ENCODE results near the gene DUSP6.

Gene DUSP6

DNA sequence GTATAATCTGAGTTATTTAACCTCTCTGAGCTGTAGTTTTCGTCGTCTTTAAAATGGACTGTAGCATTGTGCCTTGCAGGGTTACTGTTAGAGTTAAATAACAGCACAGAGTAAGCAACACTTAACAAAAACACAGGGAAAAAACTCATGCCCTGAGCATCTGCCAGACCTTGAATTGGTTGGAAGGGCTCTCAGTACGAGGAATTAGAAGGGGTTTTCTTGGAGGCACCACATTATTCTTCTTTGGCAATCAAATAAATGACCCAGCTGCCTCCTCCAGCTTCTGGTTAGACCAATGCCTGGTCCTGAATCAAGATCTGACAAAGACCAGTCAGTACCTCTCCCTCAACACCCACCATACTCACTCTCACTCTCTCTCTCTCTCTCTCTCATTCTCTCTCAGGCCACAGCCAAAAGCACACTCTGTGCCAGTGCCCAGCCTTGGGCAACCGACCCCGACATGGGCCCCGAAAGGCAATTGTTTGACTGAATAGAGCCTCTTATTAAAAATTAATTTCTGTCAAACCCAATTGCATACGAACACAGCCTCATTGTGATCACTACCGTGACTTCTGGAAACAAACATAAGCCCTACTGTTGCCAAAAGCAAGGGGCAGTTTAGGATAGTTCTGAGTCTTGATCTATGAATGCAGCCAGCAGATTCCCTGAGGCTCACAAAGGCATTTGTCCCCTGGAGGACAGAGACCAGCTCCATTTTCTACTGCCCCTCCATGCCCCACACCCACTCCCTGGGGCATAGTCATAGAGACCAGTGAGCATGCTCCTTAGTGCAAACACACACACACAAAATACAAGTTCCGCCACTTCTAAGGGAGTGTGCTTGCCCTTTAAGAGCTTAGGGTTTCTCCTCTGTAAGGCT, 23.9 kb downstream of the DUSP6 start:
- Histone ChIP-seq H3K4me3 (ENCODE audit: low read depth, low read length) (no peak overlapping the region), H3K27me3 (ENCODE audit: control insufficient read depth, insufficient read depth, low read length) (no peaks in the 10 kb centered on the region), H3K27ac (no peak overlapping the region), H3K79me2 (no peaks in the 10 kb centered on the region), H3K9ac (no peak overlapping the region), H3K36me3 (ENCODE audit: control insufficient read depth, insufficient read depth, low read length) (no peaks in the 10 kb centered on the region), H3K4me2 (ENCODE audit: low read length) (no peak overlapping the region), H3K4me1 (peaks cover 13% of the 10 kb centered on the region), H2AFZ (peak overlapping the region; percentile 59), H3K9me3 (ENCODE audit: control insufficient read depth, low read length) (no peaks in the 10 kb centered on the region)
- TF ChIP-seq, protein P1, sequence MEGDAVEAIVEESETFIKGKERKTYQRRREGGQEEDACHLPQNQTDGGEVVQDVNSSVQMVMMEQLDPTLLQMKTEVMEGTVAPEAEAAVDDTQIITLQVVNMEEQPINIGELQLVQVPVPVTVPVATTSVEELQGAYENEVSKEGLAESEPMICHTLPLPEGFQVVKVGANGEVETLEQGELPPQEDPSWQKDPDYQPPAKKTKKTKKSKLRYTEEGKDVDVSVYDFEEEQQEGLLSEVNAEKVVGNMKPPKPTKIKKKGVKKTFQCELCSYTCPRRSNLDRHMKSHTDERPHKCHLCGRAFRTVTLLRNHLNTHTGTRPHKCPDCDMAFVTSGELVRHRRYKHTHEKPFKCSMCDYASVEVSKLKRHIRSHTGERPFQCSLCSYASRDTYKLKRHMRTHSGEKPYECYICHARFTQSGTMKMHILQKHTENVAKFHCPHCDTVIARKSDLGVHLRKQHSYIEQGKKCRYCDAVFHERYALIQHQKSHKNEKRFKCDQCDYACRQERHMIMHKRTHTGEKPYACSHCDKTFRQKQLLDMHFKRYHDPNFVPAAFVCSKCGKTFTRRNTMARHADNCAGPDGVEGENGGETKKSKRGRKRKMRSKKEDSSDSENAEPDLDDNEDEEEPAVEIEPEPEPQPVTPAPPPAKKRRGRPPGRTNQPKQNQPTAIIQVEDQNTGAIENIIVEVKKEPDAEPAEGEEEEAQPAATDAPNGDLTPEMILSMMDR (IDR thresholded peaks at IDR 0.05), result no peak

DNA sequence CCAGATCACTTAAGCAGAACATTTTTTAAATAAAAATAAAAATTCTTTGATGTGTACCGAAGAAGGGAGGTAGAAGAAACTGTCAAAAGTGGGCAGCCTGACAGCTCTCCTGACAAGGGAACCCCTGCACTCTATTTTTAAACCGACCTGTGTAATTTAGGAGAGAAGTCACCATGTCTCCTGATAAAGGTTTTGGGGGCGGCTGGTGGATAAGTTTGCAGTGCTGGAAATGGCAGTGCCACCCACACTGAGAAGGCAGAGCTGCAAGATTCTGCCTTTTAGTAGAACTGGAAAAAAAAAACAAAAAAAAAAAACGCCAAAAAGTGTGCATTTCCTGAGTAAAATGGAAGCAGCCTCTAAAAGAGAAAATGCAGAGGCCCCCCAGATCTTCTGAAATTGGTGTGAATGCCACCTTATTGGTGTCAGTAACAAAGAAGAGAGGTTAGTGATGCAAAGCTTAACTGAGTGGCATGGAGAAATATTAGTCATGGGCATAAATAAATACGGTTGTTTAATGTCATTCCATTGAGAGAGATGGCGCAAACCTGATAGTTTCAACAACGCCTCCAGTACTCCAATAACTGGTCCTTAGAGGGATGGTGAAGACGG, 24.7 kb downstream of the DUSP6 start:
- no peaks in the 10 kb centered on the region for H3K27me3 ChIP-seq (ENCODE audit: control insufficient read depth, insufficient read depth, low read length)
- no peaks in the 10 kb centered on the region for H3K79me2 ChIP-seq
- H3K9ac ChIP-seq, result no peak overlapping the region
- H3K4me3 ChIP-seq (ENCODE audit: low read depth, low read length), result no peak overlapping the region
- peak overlapping the region; percentile 59 for H2AFZ ChIP-seq
- TF ChIP-seq, protein P1 (IDR thresholded peaks at IDR 0.05), result no peak
- H3K4me2 ChIP-seq (ENCODE audit: low read length), result no peak overlapping the region
- H3K9me3 ChIP-seq (ENCODE audit: control insufficient read depth, low read length), result no peaks in the 10 kb centered on the region
- no peaks in the 10 kb centered on the region for H3K36me3 ChIP-seq (ENCODE audit: control insufficient read depth, insufficient read depth, low read length)
- H3K4me1 ChIP-seq, result peaks cover 13% of the 10 kb centered on the region
- H3K27ac ChIP-seq, result no peak overlapping the region

DNA sequence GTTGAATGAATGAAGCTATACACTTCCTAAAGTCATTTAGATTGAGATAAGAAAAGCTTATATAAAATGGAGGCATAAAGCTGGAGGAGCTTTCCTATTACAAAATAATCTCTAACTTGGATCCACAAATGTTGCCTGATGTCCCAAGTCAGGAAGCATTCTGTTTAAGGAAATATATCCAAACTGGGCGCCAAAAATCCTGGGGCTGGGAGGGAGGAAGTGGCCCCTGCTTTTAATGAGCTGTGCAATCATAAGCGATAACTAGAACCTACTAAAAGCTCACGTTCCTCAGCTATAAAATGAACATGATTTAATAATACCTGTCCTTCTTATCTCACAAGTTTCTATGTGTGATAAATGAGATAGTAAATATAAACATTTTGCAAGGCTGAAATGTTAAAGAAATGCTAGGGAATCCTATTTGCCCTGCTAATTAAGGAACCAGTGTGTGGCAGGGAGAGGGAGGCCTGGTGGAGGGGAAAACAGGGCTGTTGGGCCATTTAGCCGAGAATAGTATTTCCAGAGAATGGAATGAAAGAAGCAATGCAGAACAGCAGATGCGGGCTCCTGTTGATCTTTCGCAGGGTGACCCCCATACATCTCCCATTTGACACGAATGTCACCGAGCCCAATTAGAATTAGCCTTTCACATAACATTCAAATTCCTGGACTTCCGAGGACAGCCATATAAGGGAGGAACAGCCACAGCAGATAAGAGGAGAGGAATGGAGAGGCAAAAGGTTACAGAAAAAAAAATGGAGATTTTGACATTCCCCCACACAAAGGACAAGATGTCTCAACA, 25.9 kb downstream of the DUSP6 start:
- H3K9ac ChIP-seq, result no peak overlapping the region
- TF ChIP-seq, protein P1 (IDR thresholded peaks at IDR 0.05), result no peak

DNA sequence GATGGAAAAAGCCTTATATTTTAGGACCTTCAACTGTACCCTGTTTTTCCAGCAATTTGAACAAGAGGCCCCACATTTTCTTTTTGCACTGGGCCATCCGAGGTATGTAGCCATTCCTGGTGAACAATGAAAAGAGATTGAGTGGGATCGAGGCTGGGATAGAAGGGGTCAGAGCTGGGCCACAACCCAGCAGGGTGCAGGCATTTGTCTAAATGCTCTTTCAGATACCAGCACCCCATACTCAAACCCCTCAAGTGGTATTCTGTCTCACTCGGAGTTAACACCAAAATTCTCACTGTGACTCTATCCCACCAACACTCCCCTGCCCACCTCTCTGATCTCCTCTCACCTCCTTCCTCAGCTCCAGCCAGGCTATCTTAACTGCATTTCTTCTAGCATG, 26.8 kb downstream of the DUSP6 start:
- Histone ChIP-seq H2AFZ (peak overlapping the region; percentile 59), H3K27ac (no peak overlapping the region), H3K36me3 (ENCODE audit: control insufficient read depth, insufficient read depth, low read length) (no peaks in the 10 kb centered on the region), H3K27me3 (ENCODE audit: control insufficient read depth, insufficient read depth, low read length) (no peaks in the 10 kb centered on the region), H3K9ac (no peak overlapping the region), H3K9me3 (ENCODE audit: control insufficient read depth, low read length) (no peaks in the 10 kb centered on the region), H3K79me2 (no peaks in the 10 kb centered on the region), H3K4me2 (ENCODE audit: low read length) (no peak overlapping the region), H3K4me1 (peaks cover 13% of the 10 kb centered on the region), H3K4me3 (ENCODE audit: low read depth, low read length) (no peak overlapping the region)
- TF ChIP-seq, protein P1 (IDR thresholded peaks at IDR 0.05), result no peak

More for the DNA sequence above, 25.9 kb downstream of the DUSP6 start:
- no peak overlapping the region for H3K4me2 ChIP-seq (ENCODE audit: low read length)
- no peaks in the 10 kb centered on the region for H3K79me2 ChIP-seq
- peak overlapping the region; percentile 57 for H3K27ac ChIP-seq
- no peaks in the 10 kb centered on the region for H3K36me3 ChIP-seq (ENCODE audit: control insufficient read depth, insufficient read depth, low read length)
- no peaks in the 10 kb centered on the region for H3K9me3 ChIP-seq (ENCODE audit: control insufficient read depth, low read length)
- H3K4me1 ChIP-seq, result peaks cover 13% of the 10 kb centered on the region
- no peaks in the 10 kb centered on the region for H3K27me3 ChIP-seq (ENCODE audit: control insufficient read depth, insufficient read depth, low read length)
- peak overlapping the region; percentile 59 for H2AFZ ChIP-seq
- no peak overlapping the region for H3K4me3 ChIP-seq (ENCODE audit: low read depth, low read length)

All from parathyroid adenoma (tissue), 2 donors.